ENCODE measurements around the gene PTPRD.

Gene PTPRD

GRCh38 chr9:8456344-8456743 lies 2156.5 kb downstream of the PTPRD start:
- H3K4me1 Mint-ChIP-seq: no peaks in the 10 kb centered on the region
- no peak for DNase-seq (ENCODE audit: low spot score in 2 of 2)
- H3K9me3 Mint-ChIP-seq: no peaks in the 10 kb centered on the region
- H3K27ac Mint-ChIP-seq (ENCODE audit: low read depth): no peak overlapping the region
- H3K4me3 Mint-ChIP-seq: no peak overlapping the region
- ATAC-seq (replicated peaks; ENCODE audit: extremely low read depth, poor library complexity, severe bottlenecking): no peak
- H3K36me3 Mint-ChIP-seq (ENCODE audit: insufficient read depth): no peaks in the 10 kb centered on the region
- H3K27me3 Mint-ChIP-seq: peaks cover 3% of the 10 kb centered on the region

- Mint-ChIP-seq H3K36me3 (ENCODE audit: insufficient read depth) (no peaks in the 10 kb centered on the region), H3K4me3 (no peak overlapping the region), H3K4me1 (no peaks in the 10 kb centered on the region), H3K9me3 (no peaks in the 10 kb centered on the region), H3K27me3 (peaks cover 19% of the 10 kb centered on the region), H3K27ac (ENCODE audit: low read depth) (no peak overlapping the region)
- ATAC-seq (replicated peaks; ENCODE audit: extremely low read depth, poor library complexity, severe bottlenecking) (no peak), DNase-seq (ENCODE audit: low spot score in 2 of 2) (no peak)
These were observed 2161.8 kb downstream of the PTPRD start for GRCh38 chr9:8450810-8451545.

- H3K4me1 Mint-ChIP-seq: no peaks in the 10 kb centered on the region
- ATAC-seq (replicated peaks; ENCODE audit: extremely low read depth, poor library complexity, severe bottlenecking) (no peak), DNase-seq (ENCODE audit: low spot score in 2 of 2) (no peak)
- H3K27ac Mint-ChIP-seq (ENCODE audit: low read depth): no peak overlapping the region
- H3K9me3 Mint-ChIP-seq: no peaks in the 10 kb centered on the region
- H3K36me3 Mint-ChIP-seq (ENCODE audit: insufficient read depth): no peaks in the 10 kb centered on the region
- H3K27me3 Mint-ChIP-seq: peaks cover 19% of the 10 kb centered on the region
- no peak overlapping the region for H3K4me3 Mint-ChIP-seq
These were observed 2164.6 kb downstream of the PTPRD start for GRCh38 chr9:8448226-8448625.

- no peaks in the 10 kb centered on the region for H3K4me1 Mint-ChIP-seq
- no peaks in the 10 kb centered on the region for H3K9me3 Mint-ChIP-seq
- H3K27ac Mint-ChIP-seq (ENCODE audit: low read depth): no peak overlapping the region
- H3K27me3 Mint-ChIP-seq: peaks cover 19% of the 10 kb centered on the region
- H3K36me3 Mint-ChIP-seq (ENCODE audit: insufficient read depth): no peaks in the 10 kb centered on the region
- no peak overlapping the region for H3K4me3 Mint-ChIP-seq
- DNase-seq (ENCODE audit: low spot score in 2 of 2) (no peak), ATAC-seq (replicated peaks; ENCODE audit: extremely low read depth, poor library complexity, severe bottlenecking) (no peak)
These were observed 2165.2 kb downstream of the PTPRD start for GRCh38 chr9:8447601-8448000.

- no peak for DNase-seq (ENCODE audit: low spot score in 2 of 2)
These were observed 2174.9 kb downstream of the PTPRD start for GRCh38 chr9:8437876-8438275.

GRCh38 chr9:8437259-8437658 lies 2175.5 kb downstream of the PTPRD start:
- Mint-ChIP-seq H3K36me3 (ENCODE audit: insufficient read depth) (no peaks in the 10 kb centered on the region), H3K4me1 (no peaks in the 10 kb centered on the region), H3K27me3 (no peaks in the 10 kb centered on the region), H3K27ac (ENCODE audit: low read depth) (no peak overlapping the region), H3K4me3 (no peak overlapping the region), H3K9me3 (peaks cover 5% of the 10 kb centered on the region)
- DNase-seq (ENCODE audit: low spot score in 2 of 2) (no peak), ATAC-seq (replicated peaks; ENCODE audit: extremely low read depth, poor library complexity, severe bottlenecking) (no peak)

More at GRCh38 chr9:8437876-8438275, 2174.9 kb downstream of the PTPRD start:
- H3K9me3 Mint-ChIP-seq: peaks cover 5% of the 10 kb centered on the region
- H3K36me3 Mint-ChIP-seq (ENCODE audit: insufficient read depth): no peaks in the 10 kb centered on the region
- H3K27ac Mint-ChIP-seq (ENCODE audit: low read depth): no peak overlapping the region
- ATAC-seq (replicated peaks; ENCODE audit: extremely low read depth, poor library complexity, severe bottlenecking): no peak
- no peaks in the 10 kb centered on the region for H3K4me1 Mint-ChIP-seq
- H3K27me3 Mint-ChIP-seq: no peaks in the 10 kb centered on the region
- H3K4me3 Mint-ChIP-seq: no peak overlapping the region

GRCh38 chr9:8436786-8437185 lies 2176.0 kb downstream of the PTPRD start:
- Mint-ChIP-seq H3K9me3 (peaks cover 5% of the 10 kb centered on the region), H3K4me1 (no peaks in the 10 kb centered on the region), H3K36me3 (ENCODE audit: insufficient read depth) (no peaks in the 10 kb centered on the region), H3K4me3 (no peak overlapping the region), H3K27me3 (no peaks in the 10 kb centered on the region), H3K27ac (ENCODE audit: low read depth) (no peak overlapping the region)
- ATAC-seq (replicated peaks; ENCODE audit: extremely low read depth, poor library complexity, severe bottlenecking) (no peak), DNase-seq (ENCODE audit: low spot score in 2 of 2) (no peak)

GRCh38 chr9:8434621-8435020 lies 2178.2 kb downstream of the PTPRD start:
- no peaks in the 10 kb centered on the region for H3K27me3 Mint-ChIP-seq
- no peaks in the 10 kb centered on the region for H3K36me3 Mint-ChIP-seq (ENCODE audit: insufficient read depth)
- H3K4me3 Mint-ChIP-seq: no peak overlapping the region
- no peak for ATAC-seq (replicated peaks; ENCODE audit: extremely low read depth, poor library complexity, severe bottlenecking)
- H3K4me1 Mint-ChIP-seq: no peaks in the 10 kb centered on the region
- H3K9me3 Mint-ChIP-seq: peaks cover 5% of the 10 kb centered on the region
- H3K27ac Mint-ChIP-seq (ENCODE audit: low read depth): no peak overlapping the region
- no peak for DNase-seq (ENCODE audit: low spot score in 2 of 2)

GRCh38 chr9:8432224-8432623 lies 2180.6 kb downstream of the PTPRD start:
- Mint-ChIP-seq H3K9me3 (no peaks in the 10 kb centered on the region), H3K4me1 (peaks cover 4% of the 10 kb centered on the region), H3K36me3 (ENCODE audit: insufficient read depth) (no peaks in the 10 kb centered on the region), H3K4me3 (no peak overlapping the region), H3K27ac (ENCODE audit: low read depth) (no peak overlapping the region), H3K27me3 (no peaks in the 10 kb centered on the region)
- ATAC-seq (replicated peaks; ENCODE audit: extremely low read depth, poor library complexity, severe bottlenecking) (no peak), DNase-seq (ENCODE audit: low spot score in 2 of 2) (no peak)

- H3K4me3 Mint-ChIP-seq: no peak overlapping the region
These were observed 2181.3 kb downstream of the PTPRD start for GRCh38 chr9:8431505-8431904.

GRCh38 chr9:8430945-8431344 lies 2181.9 kb downstream of the PTPRD start:
- Mint-ChIP-seq H3K36me3 (ENCODE audit: insufficient read depth) (no peaks in the 10 kb centered on the region), H3K4me3 (no peak overlapping the region), H3K27me3 (no peaks in the 10 kb centered on the region), H3K27ac (ENCODE audit: low read depth) (no peak overlapping the region), H3K4me1 (peaks cover 4% of the 10 kb centered on the region), H3K9me3 (no peaks in the 10 kb centered on the region)
- no peak for DNase-seq (ENCODE audit: low spot score in 2 of 2)
- ATAC-seq (replicated peaks; ENCODE audit: extremely low read depth, poor library complexity, severe bottlenecking): no peak

More at GRCh38 chr9:8431505-8431904, 2181.3 kb downstream of the PTPRD start:
- H3K36me3 Mint-ChIP-seq (ENCODE audit: insufficient read depth): no peaks in the 10 kb centered on the region
- ATAC-seq (replicated peaks; ENCODE audit: extremely low read depth, poor library complexity, severe bottlenecking): no peak
- no peaks in the 10 kb centered on the region for H3K9me3 Mint-ChIP-seq
- H3K27me3 Mint-ChIP-seq: no peaks in the 10 kb centered on the region
- H3K27ac Mint-ChIP-seq (ENCODE audit: low read depth): no peak overlapping the region
- peaks cover 4% of the 10 kb centered on the region for H3K4me1 Mint-ChIP-seq
- DNase-seq (ENCODE audit: low spot score in 2 of 2): no peak

GRCh38 chr9:8429768-8430167 lies 2183.0 kb downstream of the PTPRD start:
- H3K27me3 Mint-ChIP-seq: no peaks in the 10 kb centered on the region
- no peaks in the 10 kb centered on the region for H3K9me3 Mint-ChIP-seq
- H3K36me3 Mint-ChIP-seq (ENCODE audit: insufficient read depth): peaks cover 2% of the 10 kb centered on the region
- peak; percentile 49 for ATAC-seq (replicated peaks; ENCODE audit: extremely low read depth, poor library complexity, severe bottlenecking)
- DNase-seq (ENCODE audit: low spot score in 2 of 2): no peak
- no peak overlapping the region for H3K27ac Mint-ChIP-seq (ENCODE audit: low read depth)
- peaks cover 4% of the 10 kb centered on the region for H3K4me1 Mint-ChIP-seq
- no peak overlapping the region for H3K4me3 Mint-ChIP-seq

- Mint-ChIP-seq H3K27me3 (no peaks in the 10 kb centered on the region), H3K27ac (ENCODE audit: low read depth) (no peak overlapping the region), H3K4me3 (no peak overlapping the region), H3K9me3 (no peaks in the 10 kb centered on the region), H3K36me3 (ENCODE audit: insufficient read depth) (peaks cover 2% of the 10 kb centered on the region), H3K4me1 (peaks cover 4% of the 10 kb centered on the region)
- no peak for DNase-seq (ENCODE audit: low spot score in 2 of 2)
- no peak for ATAC-seq (replicated peaks; ENCODE audit: extremely low read depth, poor library complexity, severe bottlenecking)
These were observed 2183.6 kb downstream of the PTPRD start for GRCh38 chr9:8429157-8429556.
